LNCAP (cell line): ENCODE measurements around the gene MCF2.

Source experiments
- CTCF ChIP-seq: fragments of 450-650 bp; IDR thresholded peaks from 2 replicates; pipeline ENCODE4 v1.5.1; 2017; ENCODE audit warnings: mild to moderate bottlenecking

The MCF2 gene

DNA sequence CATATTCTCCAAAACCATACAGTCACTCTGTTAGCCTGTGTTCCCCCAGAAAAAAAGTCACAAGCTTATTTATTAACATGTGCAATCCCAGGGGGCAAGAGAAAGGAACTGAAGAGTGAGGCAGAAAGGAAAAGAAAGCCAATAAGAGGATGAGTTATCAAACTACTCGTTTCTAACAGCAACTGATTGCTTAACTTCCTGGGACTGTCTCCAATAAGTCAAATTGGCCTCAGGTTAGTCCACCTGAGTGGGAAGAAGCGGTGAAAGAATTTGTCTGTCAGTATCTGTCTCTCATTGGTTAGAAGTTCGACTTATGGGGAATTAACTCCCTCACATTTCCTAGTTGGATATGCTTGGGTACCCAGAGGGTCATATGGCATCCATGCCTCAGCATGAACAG, 163.4 kb downstream of the MCF2 start:
- TF ChIP-seq CTCF, result no peak

- no peak for TF ChIP-seq CTCF
These were observed 164.0 kb downstream of the MCF2 start for GRCh38 chrX:139543920-139544319.

DNA sequence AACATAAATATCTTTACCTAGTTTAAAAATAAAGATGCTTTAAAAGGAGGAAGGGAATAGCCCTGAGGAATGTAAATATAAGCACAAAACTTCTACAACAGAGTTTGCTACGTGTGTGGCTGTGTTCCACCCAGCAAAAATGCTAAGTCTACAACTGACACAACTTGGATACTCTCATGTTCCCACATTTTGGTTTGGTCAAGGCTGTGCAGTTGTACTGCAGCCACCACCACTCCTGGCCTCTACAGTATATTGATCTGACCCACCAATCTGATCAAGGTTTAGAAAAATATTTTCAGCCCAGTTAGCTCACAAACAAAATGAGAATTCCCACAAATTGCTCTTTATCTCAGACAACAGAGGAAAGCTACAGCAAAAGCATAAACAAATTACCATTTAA, 165.3 kb downstream of the MCF2 start:
- TF ChIP-seq CTCF, result no peak

GRCh38 chrX:139538907-139539790, 168.8 kb downstream of the MCF2 start:
- no peak for TF ChIP-seq CTCF

GRCh38 chrX:139533444-139533843, 174.5 kb downstream of the MCF2 start:
- no peak for TF ChIP-seq CTCF

DNA sequence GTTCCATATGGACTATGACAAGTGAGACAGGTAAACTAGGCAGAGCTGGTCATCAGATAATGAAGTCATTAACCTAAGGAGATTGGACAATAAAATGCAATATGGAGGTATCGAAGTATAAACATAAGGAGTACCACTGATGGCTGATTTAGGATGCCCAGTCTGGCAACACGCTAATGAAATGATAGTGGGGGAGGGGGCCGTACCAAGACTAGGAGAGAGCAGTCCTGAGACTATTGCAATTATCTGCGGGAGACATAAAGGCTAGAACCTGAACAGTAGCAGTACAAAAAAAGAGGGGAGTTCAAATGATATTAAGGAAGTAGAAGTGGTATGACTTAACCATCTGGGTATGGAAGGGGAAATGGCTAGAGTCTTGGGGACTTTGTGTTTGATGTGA, 175.1 kb downstream of the MCF2 start:
- no peak for TF ChIP-seq CTCF
